GM19023 (cell line): Measurements from ENCODE around the gene IL20.

ENCODE experiments used
- ATAC-seq: cut with Tn5 transposase; IDR thresholded peaks from one replicate; pipeline ENCODE4 v1.9.1; 2021; ENCODE audit warnings: mild to moderate bottlenecking, moderate library complexity; ENCODE audit not compliant: unreplicated experiment

IL20 gene

DNA sequence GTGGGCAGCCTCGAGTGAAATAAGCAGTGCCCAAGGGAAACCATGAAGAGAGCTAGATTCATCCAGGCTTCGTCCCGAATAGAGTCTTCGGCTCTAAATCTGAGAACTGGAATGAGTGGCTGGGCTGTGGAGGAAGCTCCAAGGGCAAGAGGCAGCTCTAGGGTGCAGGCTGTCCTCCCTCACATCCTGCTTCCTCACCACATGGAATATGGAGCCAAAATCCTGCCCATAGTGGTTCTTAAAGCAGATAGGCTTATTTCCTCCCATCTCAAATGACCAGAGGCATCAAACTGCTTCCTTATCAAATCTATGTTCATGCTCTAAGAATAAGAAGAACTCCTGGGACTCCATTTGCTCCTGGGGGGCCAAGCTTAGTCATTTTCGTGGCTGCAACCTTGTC lies 34.3 kb downstream of the IL20 start:
- ATAC-seq, result no peak

DNA sequence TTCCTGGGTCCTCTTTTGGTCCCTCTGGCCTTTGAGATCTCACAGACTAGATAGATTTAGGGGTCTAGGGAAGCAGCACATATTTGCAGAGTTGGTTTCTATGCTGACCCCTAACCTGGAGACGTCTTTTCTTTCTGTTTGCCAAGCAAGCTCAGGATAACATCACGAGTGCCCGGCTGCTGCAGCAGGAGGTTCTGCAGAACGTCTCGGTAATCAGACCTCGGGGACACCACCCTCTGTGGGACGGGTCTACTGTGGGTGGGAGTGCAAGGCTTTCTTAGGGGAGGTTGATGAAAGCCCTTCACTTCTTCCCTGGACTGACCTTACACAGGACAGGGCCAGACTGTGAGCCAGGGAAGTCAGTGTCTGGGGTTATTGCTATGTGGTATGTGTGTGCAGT lies 34.7 kb downstream of the IL20 start:
- ATAC-seq, result no peak

DNA sequence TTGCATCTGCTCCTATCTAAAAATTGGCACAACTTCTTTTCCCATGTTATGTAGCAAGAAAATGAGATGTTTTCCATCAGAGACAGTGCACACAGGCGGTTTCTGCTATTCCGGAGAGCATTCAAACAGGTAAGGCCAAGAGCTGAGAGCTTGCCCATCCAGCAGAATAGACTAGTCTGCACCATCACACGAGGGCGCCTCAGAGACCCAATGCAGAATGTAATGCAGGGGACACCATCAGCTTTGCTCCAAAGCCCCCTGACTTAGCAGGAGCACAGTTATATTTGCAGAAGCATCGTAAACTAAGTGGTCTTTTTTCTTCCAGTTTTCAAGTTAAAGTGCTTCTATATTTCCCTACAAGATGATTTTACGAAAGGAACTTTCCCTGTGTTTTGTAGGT lies 36.5 kb downstream of the IL20 start:
- no peak for ATAC-seq

DNA sequence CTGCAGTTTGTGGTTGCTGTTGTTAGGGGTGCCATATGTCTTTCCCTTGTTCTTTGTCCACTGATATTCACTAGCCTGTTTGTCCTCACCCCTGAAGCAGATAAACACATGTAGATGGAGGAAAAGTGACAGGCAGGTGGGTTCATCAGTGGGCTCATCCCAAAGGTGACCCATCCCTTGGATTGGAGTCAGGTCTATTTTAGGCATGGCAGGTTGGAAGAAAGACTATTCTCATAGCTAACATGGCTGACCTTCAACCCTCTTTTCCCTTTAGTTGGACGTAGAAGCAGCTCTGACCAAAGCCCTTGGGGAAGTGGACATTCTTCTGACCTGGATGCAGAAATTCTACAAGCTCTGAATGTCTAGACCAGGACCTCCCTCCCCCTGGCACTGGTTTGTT lies 37.3 kb downstream of the IL20 start:
- no peak for ATAC-seq

DNA sequence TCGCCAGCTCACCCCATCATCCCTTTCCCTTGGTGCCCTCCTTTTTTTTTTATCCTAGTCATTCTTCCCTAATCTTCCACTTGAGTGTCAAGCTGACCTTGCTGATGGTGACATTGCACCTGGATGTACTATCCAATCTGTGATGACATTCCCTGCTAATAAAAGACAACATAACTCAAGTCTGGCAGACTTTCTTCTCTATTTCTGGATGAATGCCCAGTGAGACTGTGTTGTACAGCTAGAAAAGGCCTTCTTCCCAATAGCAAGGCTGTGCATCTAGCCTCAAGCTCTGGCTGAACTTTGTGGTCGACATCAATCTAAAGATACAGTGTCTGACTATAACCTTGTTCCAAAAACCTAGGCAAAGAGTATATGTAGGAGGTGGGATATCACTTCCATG lies 38.3 kb downstream of the IL20 start:
- ATAC-seq, result no peak

DNA sequence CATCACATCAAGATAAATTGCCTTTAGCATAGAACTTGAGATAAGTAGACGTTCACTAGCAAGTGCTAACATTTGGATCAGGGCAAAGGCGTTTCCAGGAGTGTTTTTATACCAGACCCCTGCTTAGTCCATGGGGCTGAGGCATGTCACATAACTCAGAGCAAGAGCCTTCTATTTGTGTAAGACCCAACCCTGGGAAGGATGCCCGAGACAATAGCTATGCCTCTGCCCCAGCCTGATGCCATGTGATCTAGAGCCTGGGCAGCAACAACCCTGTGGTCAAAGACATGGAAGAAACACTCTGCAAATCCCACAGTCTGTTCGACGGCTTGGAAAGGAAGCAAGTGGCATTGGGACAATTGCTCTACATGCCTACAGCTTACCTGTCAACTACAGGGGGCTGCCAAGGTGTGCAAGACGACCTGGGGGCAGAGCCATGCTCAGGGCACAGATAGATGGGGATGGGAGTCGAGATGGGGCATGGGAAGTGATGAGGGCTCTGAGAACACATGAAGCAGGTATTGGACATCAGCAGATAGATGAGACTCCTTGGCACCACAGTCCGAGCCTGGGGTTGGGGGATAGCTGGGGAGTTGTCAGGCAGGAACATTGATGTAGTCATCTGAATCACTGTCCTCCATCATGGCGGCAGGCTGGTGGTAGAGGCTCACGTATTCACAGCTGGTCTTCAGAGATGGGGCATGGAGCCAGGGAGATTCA lies 39.2 kb downstream of the IL20 start:
- no peak for ATAC-seq

DNA sequence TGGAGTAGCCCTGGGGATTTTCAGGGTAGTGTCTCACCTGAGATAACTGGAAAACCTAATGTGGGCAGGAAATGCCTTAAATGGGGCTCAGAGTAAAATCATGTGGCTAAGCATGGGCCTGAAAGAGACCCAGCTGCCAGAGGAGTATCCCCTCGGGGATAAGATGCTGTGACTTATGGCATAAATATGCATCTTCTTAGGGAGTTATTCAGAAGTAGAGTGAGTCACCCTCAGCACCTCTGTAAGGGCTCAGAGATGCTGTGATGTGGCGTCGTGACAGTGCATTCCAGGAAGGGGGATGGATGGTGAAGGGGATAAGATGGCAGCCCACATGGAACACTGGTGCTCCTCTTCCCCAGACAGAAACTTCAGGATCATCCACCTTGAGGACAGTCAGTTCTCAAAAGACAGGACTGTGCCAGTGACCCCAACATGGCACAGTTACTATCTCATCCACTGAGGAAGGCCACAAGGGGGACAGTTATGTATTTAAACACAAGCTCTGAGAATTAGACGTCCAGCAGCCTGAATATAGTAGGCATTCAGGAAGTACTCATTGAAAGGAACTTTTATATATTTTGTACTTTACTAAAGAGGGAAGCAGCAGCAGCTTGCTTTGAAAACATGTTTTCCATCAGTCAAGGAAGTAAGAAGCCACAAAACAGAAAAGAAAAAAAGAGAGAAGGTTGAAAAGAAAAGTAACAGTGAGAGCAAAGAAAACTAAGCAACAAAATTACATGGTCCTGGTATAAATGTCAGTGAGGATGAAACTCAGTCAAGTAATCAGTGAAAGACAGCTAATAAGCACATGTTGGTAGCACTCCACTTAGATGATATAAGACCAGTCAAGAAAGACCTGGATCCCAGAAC lies 40.1 kb downstream of the IL20 start:
- ATAC-seq, result no peak

DNA sequence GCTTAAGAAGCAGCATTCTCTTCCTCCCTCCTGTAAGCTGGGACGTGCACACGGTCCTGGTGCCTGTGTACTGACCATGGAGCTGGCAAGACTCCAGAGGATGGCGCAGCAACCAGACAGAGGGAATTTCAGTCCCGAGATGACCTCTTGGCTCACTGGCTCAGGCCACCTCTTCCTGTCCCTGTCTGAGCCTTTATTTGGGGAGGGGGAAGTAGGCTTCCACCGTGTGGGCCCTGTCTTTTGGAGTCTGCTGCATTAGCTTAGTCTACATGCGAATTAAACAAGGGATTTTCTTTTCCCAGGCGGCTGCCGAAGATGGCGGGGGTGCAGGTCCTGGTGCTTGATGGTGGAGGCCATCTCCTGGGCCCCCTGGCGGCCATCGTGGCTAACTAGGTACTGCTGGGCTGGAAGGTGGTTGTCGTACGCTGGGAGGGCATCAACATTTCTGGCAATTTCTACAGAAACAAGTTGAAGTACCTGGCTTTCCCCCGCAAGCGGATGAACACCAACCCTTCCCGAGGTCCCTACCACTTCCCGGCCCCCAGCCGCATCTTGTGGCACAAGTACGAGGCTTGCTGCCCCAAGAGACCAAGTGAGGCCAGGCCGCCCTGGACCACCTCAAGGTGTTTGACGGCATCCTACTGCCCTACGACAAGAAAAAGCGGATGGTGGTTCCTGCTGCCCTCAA lies 42.0 kb downstream of the IL20 start:
- no peak for ATAC-seq

DNA sequence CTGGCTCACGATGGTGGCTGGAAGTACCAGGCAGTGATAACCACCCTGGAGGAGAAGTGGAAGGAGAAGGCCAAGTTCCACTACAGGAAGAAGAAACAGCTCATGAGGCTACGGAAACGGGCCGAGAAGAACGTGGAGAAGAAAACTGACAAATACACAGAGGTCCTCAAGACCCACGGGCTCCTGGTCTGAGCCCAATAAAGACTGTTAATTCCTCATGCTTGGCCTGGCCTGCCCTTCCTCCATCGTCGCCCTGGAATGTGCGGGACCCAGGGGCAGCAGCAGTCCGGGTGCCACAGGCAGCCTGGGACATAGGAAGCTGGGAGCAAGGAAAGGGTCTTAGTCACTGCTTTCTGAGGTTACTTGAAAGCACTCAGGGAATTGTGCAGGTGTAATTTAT lies 42.6 kb downstream of the IL20 start:
- ATAC-seq, result no peak

DNA sequence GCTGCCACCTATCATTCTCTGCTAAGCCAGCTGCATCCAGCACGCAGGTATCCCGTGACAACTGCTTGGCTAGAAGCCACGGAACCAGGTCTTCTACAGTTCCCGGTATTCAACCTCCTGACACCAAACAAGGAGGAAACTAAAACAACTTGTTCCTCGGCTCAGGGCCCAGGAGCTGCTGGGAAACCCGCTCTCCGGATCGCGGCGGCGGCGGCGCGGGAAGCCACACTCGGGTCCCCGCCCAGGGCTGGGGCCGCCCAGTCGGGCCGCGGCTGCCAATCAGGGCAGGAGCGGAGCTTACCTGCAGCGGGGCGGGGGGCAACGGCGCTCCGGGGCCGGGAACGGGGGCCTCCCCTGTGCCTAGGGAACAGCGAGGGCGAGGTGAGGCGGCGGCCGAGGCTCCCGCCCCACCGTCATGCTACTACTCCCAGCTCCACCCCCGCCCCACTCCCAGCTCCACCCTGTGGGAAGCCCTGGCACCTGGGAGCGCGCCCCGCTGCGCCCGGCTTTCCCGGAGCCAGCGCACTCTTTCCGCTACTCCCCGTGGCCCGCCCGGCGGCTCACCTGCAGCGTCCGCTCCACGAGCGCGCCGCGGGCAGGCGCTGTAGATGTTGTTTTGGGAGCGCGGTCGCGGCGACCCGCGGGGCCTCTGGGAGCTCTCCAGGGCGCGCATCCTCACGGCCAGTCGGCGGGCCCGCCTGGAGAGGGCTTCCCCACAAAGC lies 43.9 kb downstream of the IL20 start:
- ATAC-seq, result no peak

DNA sequence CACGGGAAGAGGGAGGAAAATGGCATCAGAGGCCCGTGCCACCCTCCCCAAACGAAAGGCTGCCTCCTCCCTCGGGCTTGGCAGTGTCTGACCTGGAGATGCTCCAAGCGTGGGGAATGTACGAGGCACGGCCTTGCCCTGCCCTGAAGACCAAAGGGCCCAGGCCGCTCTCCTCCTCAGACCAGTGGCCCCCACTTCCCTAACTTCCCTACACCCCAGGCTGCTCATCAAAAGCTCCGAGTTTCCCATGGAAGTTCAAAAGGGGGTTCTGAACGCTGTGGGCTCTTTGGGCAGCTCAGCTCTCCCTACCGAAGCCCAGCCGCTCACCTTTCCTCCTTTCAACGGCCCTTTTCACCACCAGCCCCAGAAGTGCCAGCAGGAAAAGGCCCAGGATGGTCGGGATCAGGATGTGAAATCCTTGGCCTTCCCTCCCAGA lies 44.5 kb downstream of the IL20 start:
- no peak for ATAC-seq

DNA sequence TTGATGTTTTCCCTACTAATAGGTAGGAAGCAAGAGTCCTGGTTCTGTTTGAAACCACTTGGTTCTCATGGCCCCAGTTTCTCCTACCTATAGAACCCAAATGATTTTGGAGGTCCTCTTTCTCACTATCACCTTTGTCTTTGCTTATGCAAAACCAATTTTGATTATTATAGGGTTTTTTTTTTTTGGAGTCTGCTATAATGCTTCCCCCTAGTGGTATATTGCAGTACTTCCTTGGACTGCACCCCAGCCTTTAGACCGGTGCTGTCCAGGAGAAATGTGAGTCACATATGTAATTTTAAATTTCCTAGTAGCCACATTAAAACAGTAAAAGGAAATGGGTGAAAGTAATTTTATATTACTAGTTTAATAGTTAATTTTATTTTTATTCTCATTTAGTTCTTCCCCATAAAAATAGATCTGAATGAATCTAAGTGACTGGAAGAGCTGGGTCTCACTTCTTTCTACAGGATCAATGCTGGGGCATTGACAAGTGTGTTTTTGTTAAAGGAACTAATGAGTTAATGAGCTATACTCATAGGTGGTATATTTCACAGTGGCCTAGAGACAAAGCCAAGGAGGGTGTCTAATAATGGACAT lies 45.7 kb downstream of the IL20 start:
- no peak for ATAC-seq

DNA sequence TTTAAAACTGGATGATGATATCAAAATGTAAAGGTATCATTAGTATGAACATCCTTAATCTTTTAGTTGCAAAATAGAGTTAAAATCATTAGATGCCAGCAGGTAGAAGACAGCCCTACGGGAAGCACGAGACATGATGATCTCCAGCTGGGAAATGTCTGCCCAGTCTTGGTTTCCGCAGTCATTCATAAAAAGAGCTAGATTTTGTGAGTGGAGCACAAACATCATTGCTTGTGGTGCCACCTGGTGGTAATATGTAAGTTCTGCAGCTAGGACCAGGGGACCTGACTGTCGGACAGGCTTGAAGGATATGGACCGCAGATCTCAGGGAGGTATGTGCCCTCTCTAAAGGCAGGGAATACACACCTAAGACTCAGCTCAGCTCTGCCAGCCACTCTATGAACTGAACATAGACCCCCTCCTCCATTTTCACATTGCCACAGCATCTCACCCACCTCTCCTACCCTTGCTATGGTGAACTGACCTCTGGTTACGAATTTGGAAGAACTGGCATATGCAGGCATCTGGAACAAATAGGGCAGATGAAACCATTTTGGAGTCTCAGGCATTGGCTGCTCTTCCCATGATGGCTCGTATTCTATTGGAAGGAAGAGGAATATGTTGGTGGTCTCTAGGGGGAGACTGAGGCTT lies 47.1 kb downstream of the IL20 start:
- no peak for ATAC-seq

DNA sequence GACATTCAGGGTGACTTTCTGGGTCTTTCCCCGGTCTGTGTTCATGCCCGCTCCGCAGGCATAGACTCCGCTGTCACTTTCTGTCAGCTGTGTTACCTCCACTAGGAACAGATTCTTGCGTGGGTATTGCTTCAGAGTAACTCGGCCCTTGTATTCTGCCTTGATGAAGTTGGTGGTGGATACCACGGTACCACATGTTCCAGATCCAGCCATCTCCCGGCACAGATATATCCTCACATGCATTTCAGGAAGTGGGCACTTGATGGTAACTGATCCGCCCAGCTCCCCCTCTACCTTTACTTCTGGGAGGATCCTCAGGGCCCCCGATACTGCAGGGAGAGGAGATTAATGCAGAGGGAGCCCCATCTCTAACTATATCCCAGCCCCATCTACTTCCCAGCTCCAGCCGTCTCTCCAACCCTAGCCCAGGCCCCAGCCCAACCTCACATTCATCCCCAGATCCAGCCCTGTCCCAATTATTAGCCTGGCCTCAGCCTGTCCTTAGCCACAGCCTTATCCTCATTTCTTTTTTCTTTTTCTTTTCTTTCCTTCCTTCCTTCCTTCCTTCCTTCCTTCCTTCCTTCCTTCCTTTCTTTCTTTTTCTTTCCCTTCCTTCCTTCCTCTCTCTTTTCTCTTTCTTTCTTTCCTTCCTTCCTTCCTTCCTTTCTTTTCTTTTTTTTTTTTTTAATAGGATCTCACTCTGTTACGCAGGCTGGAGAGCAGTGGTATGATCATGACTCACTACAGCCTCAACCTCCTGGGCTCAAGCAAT lies 48.5 kb downstream of the IL20 start:
- ATAC-seq, result no peak

DNA sequence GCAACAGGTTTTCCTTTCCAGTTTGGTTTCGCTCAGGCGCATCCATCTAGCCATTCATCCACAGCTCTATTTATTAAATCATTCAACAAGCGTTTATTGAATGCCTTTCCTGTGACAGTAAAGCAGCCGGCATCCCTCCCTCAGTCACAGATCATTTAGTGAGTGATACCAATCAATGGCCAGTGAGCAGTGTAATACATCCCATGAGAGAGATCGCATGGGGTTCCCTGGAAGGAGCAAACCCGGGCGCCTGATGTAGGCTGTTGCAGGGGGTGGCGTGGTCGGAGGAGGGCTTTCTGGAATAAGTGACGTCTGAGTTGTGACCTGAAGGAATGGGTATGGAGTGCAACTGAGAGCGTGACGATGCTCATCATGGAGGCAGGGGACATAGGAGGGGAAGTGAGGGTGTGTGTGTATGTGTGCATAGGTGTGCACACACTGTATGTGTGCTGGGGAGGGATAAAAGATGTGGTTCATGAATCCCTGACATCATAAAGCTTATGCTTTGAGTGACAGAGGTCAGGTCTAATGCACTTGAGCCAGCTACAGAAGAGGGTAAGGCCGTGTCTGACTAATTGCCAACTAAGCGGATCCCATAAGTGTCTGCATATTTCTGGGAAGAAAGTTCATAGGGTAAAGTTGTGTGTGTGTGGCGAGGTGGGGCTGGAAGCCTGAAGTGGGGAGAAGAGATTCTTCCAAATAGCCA lies 49.8 kb downstream of the IL20 start:
- no peak for ATAC-seq

DNA sequence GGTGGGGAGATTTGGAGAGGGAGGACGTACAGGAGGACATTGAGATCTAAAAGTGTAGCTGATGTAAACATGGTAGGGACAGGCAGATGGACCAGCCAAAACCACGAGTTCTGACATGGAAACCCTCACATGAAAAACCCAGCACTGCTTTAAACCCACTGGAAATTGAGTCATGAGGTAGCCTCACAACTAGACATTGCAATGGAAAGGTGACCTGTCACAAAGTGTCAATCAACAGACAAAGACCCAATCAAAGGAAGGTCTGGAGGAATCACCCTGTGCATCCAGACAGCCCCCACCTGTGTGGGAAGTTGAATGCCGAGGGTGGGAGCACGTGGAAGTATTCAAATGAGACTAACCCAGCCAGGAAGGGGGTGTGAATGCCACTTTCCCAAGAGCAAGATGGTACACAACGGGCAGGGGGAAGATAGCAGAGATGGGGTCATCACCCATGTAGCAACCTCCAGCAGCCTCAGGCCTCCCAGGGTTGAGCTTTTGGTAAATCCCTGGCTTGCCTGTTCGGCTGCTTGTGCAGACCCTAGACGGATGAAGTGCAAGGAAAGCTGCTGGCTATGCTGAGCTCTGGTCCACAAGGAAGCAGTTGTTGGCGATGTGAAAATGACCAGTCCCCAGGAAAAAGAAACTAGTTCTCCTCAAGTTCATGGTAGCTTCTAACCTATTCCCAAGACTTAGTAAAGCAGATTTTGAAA lies 50.7 kb downstream of the IL20 start:
- ATAC-seq, result no peak

DNA sequence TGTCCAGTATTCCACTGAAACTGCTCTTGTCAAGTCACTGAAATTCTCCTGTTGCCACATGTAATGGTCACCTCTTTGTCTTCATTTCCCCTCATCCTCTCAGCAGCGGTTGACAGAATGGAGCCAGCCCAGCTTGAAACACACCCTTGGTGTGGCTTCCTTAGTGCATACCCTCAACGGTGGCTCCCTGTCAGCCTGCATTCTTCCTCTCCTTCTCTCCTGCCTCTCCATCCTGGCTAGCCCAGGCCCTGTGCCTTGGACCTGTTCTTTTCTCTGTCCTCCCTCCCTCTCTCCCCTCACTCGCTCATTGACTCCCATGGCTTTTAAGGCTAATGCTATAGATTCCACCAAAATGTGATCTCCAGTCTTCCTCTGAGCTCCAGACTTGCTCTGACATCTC lies 52.7 kb downstream of the IL20 start:
- no peak for ATAC-seq
